CD4-positive, alpha-beta memory T cell (primary cell): ENCODE measurements around the gene RBBP8NL. TPM values are rescaled to one million over a fixed set of nuclear protein-coding genes. Genes with fewer than 3 reads are reported as not detected.
"Not testable (repeated sequence)": the region's sequence is repeated elsewhere in the genome, so short reads cannot be mapped to it uniquely, and the experiment has no call there.

Experiments used
- CTCF ChIA-PET: fragments of 350-600 bp; sonication (Branson Sonifier 250); formaldehyde crosslinking; loops from one replicate; lab custom pipeline; 2021; ENCODE audit warnings: inconsistent platforms; ENCODE audit not compliant: partially characterized antibody; lab: Charles Lee
- POLR2A ChIA-PET: fragments of 350-600 bp; sonication (Branson Sonifier 250); formaldehyde crosslinking; loops from one replicate; lab custom pipeline; 2021; ENCODE audit not compliant: partially characterized antibody; lab: Charles Lee
- DNase-seq, 5 donors: peaks; one replicate each; pipeline versions ENCODE4 v3.0.0 to v3.0.0-alpha.2; 2020 to 2022; ENCODE audit warnings: mixed read lengths in 1 of 5
- H3K27ac ChIP-seq: one replicate; pipeline ENCODE4 v1.7.0; 2013; ENCODE audit warnings: low read depth, low read length
- H3K27me3 ChIP-seq: 2 replicates; pipeline ENCODE4 v1.7.0; 2013; ENCODE audit warnings: mild to moderate bottlenecking, low read length, moderate library complexity; ENCODE audit not compliant: insufficient read depth
- H3K36me3 ChIP-seq: 2 replicates; pipeline ENCODE4 v1.7.0; 2013; ENCODE audit warnings: mild to moderate bottlenecking, low read length, moderate library complexity; ENCODE audit not compliant: insufficient read depth
- H3K4me1 ChIP-seq: 2 replicates; pipeline ENCODE4 v1.7.0; 2013; ENCODE audit warnings: mild to moderate bottlenecking, low read length, moderate library complexity; ENCODE audit not compliant: insufficient read depth
- H3K4me3 ChIP-seq, 2 donors: one replicate each; pipeline ENCODE4 v1.7.0; 2013; ENCODE audit warnings: low read length in 2 of 2, mild to moderate bottlenecking in 1 of 2
- H3K9me3 ChIP-seq, 2 donors: one replicate each; pipeline ENCODE4 v1.7.0; 2013; ENCODE audit warnings: low read length in 2 of 2, control low read depth in 1 of 2; ENCODE audit not compliant: control insufficient read depth in 1 of 2
- H3K27ac Mint-ChIP-seq, 7 donors: one replicate each; pipeline ENCODE4 v1.8.0; 2020 to 2021; ENCODE audit warnings: mixed read lengths in 7 of 7, mild to moderate bottlenecking in 6 of 7, inconsistent platforms in 3 of 7, moderate library complexity in 3 of 7
- H3K27me3 Mint-ChIP-seq, 2 donors: one replicate each; pipeline ENCODE4 v1.8.0; 2020 to 2021; ENCODE audit warnings: mixed read lengths in 2 of 2
- H3K36me3 Mint-ChIP-seq, 2 donors: one replicate each; pipeline ENCODE4 v1.8.0; 2020 to 2021; ENCODE audit warnings: mixed read lengths in 2 of 2, inconsistent platforms in 1 of 2, mild to moderate bottlenecking in 1 of 2
- H3K4me1 Mint-ChIP-seq, 4 donors: one replicate each; pipeline ENCODE4 v1.8.0; 2020 to 2021; ENCODE audit warnings: mixed read lengths in 4 of 4, mild to moderate bottlenecking in 1 of 4
- H3K4me3 Mint-ChIP-seq, 8 donors: one replicate each; pipeline ENCODE4 v1.8.0; 2020 to 2021; ENCODE audit warnings: mixed read lengths in 8 of 8, mild to moderate bottlenecking in 7 of 8, moderate library complexity in 6 of 8, inconsistent platforms in 3 of 8
- H3K9me3 Mint-ChIP-seq, 8 donors: one replicate each; pipeline ENCODE4 v1.8.0; 2020 to 2021; ENCODE audit warnings: mixed read lengths in 8 of 8, mild to moderate bottlenecking in 5 of 8, inconsistent platforms in 3 of 8, moderate library complexity in 1 of 8
- intact Hi-C: fragments of 100-400 bp; cut with micrococcal nuclease; formaldehyde crosslinking; loops from one replicate; pipeline ENCODE4 v1.15.1; 2023
- polyA plus RNA-seq, 2 donors: library from polyadenylated mRNA; unstranded; fragments of 300-500 nt; fragmentation: Illumina TruSeq; gene quantifications; one replicate each; pipeline ENCODE4 v1.2.3, GENCODE V29; 2021
- total RNA-seq, 2 experiments: library from RNA; stranded (reverse); gene quantifications; one replicate each; pipeline ENCODE4 v1.2.3, GENCODE V29; 2021

Gene RBBP8NL
- total and polyA plus RNA-seq, 4 experiments from 2014 or later, result not detected

DNA sequence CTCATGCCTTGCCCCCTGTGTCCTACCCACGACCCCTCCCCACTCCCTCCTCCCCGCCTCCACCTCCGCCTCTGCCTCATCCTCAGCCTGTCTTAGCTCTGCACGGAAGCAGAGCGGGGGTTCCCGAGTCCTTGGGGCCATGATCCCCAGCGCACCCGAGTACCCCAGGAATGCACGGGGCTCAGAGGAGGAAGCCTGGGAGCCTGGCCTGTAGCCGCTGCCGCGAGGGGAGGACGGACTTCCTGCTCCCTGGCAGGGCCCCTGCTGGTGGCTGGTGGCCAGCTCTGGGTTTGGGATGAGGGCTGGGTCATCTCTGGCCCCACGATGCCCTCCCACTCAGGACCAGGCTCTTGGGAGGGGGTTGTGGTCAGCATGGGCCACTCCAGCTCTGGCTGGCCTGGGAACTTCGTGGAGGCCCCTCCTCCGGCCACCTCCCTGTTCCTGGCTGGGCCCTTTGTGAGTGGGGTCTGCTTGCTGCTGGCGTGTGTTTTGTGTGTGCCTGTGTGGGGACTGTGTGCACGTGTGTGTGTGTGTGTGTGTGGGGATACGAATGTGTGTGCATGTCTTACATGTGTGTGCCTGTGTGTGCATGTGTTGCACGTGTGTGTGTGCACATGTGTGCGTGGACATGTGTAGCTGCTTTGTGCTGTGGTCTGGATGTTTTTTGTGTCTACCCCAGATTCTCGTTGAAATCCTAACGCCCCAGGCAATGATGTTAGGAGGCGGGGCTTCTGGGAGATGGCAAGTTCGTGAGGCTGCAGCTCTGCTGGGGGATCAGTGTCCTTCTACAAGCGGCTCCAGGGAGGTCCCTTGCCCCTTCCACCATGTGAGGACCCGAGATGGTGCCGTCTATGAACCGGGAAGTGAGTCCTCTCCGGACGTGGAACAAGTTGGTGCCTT, 1.3 kb upstream of the RBBP8NL start:
- Histone ChIP-seq H3K27ac (no peak overlapping the region), H3K9me3 (no peaks in the 10 kb centered on the region), H3K4me1 (no peaks in the 10 kb centered on the region), H3K4me3 (no peak overlapping the region), H3K27me3 (no peaks in the 10 kb centered on the region), H3K36me3 (no peaks in the 10 kb centered on the region)
- CTCF ChIA-PET, result interaction anchor here (1.0 kb wide), 1 partner anchor 11 kb away, joined by 3 read pairs; no protein-coding TSS in a partner anchor
- intact Hi-C loops, result no loop called here
- Mint-ChIP-seq H3K27ac (no peak overlapping the region), H3K4me3 (no peak overlapping the region), H3K27me3 (peaks cover 5 to 14% of the 10 kb centered on the region in 2 donors), H3K9me3 (peaks cover 0 to 3% (median 0%) of the 10 kb centered on the region in 8 donors), H3K4me1 (peaks cover 0 to 2% (median 0%) of the 10 kb centered on the region in 4 donors), H3K36me3 (no peaks in the 10 kb centered on the region)
- DNase-seq, result no peak
- POLR2A ChIA-PET, result no interaction called here

DNA sequence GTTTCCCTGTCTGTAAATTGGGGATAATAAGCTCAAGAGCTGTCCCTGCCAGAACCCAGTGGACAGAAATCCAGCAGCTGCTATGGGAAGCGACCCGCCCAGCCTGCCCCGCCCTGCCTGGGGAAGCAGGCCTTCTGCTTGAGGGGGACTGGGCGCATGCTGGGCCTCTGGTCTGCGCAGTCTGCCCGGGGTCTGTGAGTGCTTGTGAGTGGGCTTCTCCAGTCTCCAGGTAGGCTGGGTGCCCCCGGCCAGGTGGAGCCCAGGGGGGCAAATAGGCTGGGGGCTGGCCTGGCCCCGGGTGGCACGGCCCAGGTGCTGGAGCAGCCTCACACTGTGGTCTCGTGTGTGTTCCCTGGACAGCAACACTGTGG, 648 bp upstream of the RBBP8NL start:
- ChIA-PET CTCF (no interaction called here), POLR2A (no interaction called here)
- Mint-ChIP-seq H3K4me3 (no peak overlapping the region), H3K4me1 (peaks cover 0 to 2% (median 0%) of the 10 kb centered on the region in 4 donors), H3K27me3 (peaks cover 4 to 13% of the 10 kb centered on the region in 2 donors), H3K27ac (no peak overlapping the region), H3K36me3 (no peaks in the 10 kb centered on the region), H3K9me3 (peaks cover 0 to 3% (median 0%) of the 10 kb centered on the region in 8 donors)
- H3K27me3 ChIP-seq, result no peaks in the 10 kb centered on the region
- H3K4me1 ChIP-seq, result no peaks in the 10 kb centered on the region
- no peaks in the 10 kb centered on the region for H3K36me3 ChIP-seq
- no peak for DNase-seq
- no peak overlapping the region for H3K27ac ChIP-seq
- intact Hi-C loops, result no loop called here
- no peaks in the 10 kb centered on the region for H3K9me3 ChIP-seq
- H3K4me3 ChIP-seq, result no peak overlapping the region

DNA sequence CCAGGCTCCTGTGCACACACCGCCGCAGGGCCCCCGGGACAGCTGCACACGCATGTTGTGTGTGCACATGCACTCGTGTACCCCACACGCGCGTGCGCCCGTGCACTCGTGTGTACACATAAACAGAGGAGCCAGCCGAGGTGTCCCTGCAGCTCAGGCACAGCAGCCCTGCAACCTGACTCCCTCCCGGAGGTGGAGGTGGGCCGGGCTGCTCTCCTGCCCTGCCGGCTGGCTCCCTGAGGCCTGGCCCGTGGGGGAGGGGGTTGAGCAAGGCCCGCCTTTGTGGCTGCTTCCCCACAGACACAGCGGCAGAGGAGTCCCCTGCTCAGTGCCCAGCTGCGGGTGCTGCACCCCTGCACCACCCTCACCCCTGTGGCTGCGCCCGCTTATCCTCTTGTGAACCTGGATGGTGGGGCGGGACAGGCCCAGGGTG, 624 bp downstream of the RBBP8NL start:
- Mint-ChIP-seq H3K4me3 (no peak overlapping the region), H3K27me3 (peaks cover 3 to 12% of the 10 kb centered on the region in 2 donors), H3K36me3 (no peaks in the 10 kb centered on the region), H3K4me1 (peaks cover 0 to 2% (median 0%) of the 10 kb centered on the region in 4 donors), H3K9me3 (peaks cover 0 to 3% (median 0%) of the 10 kb centered on the region in 8 donors), H3K27ac (no peak overlapping the region)
- no peak for DNase-seq
- H3K4me1 ChIP-seq, result no peaks in the 10 kb centered on the region
- ChIA-PET POLR2A (no interaction called here), CTCF (no interaction called here)
- no peaks in the 10 kb centered on the region for H3K9me3 ChIP-seq
- no peaks in the 10 kb centered on the region for H3K27me3 ChIP-seq
- no peak overlapping the region for H3K4me3 ChIP-seq
- intact Hi-C loops, result no loop called here
- H3K36me3 ChIP-seq, result no peaks in the 10 kb centered on the region
- no peak overlapping the region for H3K27ac ChIP-seq

DNA sequence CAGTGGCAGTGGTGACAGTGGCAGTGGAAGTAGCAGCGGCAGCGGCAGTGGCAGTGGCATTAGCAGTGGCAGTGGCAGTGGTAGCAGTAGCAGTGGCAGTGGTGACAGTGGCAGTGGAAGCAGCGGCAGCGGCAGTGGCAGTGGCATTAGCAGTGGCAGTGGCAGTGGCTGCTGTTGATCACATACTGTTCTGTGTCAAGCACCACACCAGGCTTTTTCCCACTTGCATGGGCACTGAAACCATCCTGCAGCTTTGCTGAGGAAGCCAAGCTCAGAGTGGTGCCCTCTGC, 1.3 kb downstream of the RBBP8NL start:
- H3K4me1 Mint-ChIP-seq, H3K4me3 Mint-ChIP-seq, H3K27ac Mint-ChIP-seq, intact Hi-C loops, H3K9me3 Mint-ChIP-seq, H3K4me1 ChIP-seq, H3K36me3 ChIP-seq, H3K9me3 ChIP-seq, POLR2A ChIA-PET, CTCF ChIA-PET, DNase-seq, H3K27me3 Mint-ChIP-seq, H3K36me3 Mint-ChIP-seq, H3K4me3 ChIP-seq, H3K27ac ChIP-seq, H3K27me3 ChIP-seq: not testable (repeated sequence)

DNA sequence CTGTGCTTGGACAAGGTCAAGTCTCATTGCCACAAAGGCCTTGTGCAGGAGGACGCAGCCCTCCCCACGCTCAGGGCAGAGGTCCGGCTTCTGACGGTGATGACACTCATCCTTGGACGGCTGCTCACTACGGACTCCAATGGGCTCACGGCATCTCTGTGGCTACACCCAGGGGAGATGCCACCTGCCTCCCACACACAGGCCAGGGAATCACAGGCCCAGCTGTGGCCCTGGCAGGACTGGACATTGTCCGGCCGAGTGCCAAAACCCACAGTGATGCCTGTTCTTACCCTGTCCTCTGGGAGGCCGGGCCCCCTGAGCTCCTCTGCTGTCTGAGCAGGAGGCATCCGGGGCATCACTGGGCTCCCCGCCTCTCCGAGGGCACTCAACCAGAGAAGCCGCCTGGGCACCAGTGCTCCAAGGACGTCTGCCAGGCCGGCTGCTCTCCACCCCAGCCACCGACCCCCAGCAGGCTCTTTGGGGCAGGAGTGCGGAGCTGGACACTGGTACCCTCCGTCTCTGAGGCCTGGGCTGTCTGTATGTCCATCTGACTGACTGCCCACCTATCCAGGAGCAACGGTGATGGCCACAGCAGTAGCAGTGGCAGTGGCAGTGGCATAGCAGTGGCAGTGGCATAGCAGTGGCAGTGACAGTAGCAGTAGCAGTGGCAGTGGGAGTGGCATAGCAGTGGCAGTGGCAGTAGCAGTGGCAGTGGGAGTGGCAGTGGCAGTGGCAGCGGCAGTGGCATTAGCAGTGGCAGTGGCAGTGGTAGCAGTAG, 1.9 kb downstream of the RBBP8NL start:
- Histone ChIP-seq H3K27ac (no peak overlapping the region), H3K4me3 (no peak overlapping the region), H3K9me3 (no peaks in the 10 kb centered on the region), H3K36me3 (no peaks in the 10 kb centered on the region), H3K27me3 (no peaks in the 10 kb centered on the region), H3K4me1 (no peaks in the 10 kb centered on the region)
- DNase-seq, result no peak
- Mint-ChIP-seq H3K4me3 (no peak overlapping the region), H3K9me3 (peaks cover 0 to 4% (median 0%) of the 10 kb centered on the region in 8 donors), H3K36me3 (no peaks in the 10 kb centered on the region), H3K4me1 (peaks cover 0 to 2% (median 0%) of the 10 kb centered on the region in 4 donors), H3K27ac (peak overlapping the region in 1 of 7 donors; percentile 81), H3K27me3 (peaks cover 3% of the 10 kb centered on the region in 2 donors)
- CTCF ChIA-PET, result no interaction called here
- intact Hi-C loops, result no loop called here
- POLR2A ChIA-PET, result no interaction called here

DNA sequence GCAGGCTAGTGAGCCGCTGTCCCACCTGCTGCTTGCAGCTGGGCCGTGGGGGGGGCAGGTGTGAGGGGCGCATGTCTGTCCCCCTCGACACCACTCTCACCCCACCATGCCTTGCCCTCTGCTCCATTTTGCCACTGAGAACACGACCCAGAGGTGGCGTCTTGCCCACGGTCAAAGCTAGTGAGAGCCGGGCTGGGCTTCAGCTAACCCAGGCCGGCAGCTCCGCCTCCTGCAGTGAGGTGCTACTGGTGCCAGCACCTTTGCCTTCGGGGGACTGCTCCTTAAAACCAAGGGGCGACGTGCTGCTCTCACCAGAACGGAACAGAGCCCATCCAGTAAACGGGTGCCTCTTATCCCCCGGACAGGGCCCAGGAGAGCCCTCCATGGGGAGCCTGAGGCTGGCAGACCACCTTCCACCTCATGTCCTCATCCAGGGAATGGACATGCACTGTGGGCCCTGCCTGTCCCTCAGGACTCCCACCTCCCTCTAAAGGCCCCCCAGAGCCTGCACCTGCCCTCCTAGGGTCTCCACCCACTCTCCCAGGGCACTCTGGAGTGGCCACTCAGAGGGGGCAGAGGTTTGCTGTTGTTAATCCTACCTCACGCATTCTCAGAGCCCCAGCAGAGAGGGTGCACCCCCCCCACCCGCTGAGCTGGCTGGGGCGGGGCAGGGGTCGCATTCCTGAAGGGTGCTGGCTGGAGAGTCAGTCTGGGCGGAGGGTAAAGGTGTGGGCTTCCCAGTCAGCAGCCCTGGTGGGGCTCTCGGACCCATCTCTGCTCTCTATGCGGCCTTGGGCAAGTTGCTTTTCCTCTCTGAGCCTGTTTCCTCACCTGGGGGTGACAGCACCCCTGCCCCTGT, 2.9 kb downstream of the RBBP8NL start:
- Histone ChIP-seq H3K4me3 (no peak overlapping the region), H3K4me1 (no peaks in the 10 kb centered on the region), H3K9me3 (no peaks in the 10 kb centered on the region), H3K36me3 (no peaks in the 10 kb centered on the region), H3K27me3 (no peaks in the 10 kb centered on the region), H3K27ac (no peak overlapping the region)
- ChIA-PET POLR2A (no interaction called here), CTCF (no interaction called here)
- no peak overlapping the region for H3K27ac Mint-ChIP-seq
- H3K9me3 Mint-ChIP-seq, result peaks cover 0 to 4% (median 0%) of the 10 kb centered on the region in 8 donors
- no peak overlapping the region for H3K4me3 Mint-ChIP-seq
- H3K27me3 Mint-ChIP-seq, result peaks cover 3% of the 10 kb centered on the region in 2 donors
- no peaks in the 10 kb centered on the region for H3K36me3 Mint-ChIP-seq
- H3K4me1 Mint-ChIP-seq, result peaks cover 0 to 3% (median 1%) of the 10 kb centered on the region in 4 donors
- intact Hi-C loops, result no loop called here
- no peak for DNase-seq

DNA sequence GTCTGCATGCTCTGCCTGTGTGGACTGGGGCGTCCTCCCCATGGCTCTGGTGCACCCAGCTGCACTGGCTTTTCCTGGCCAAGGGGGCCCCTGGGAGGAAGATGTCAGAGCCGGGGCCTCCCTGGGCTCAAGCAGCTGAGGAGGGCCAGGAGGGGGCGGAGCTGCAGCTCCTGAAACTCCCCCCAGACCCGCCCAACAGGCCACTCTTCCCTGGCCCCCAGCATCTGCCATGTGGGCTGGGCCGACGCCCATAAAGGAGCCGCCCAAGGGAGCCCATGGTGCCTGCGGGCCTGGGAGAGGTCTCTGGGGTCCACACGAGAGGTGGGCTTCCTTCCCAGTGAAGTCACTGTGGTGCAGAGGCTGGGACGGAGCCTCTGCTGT, 4.0 kb downstream of the RBBP8NL start:
- Histone ChIP-seq H3K4me1 (no peaks in the 10 kb centered on the region), H3K9me3 (no peaks in the 10 kb centered on the region), H3K27ac (no peak overlapping the region), H3K27me3 (no peaks in the 10 kb centered on the region), H3K36me3 (no peaks in the 10 kb centered on the region), H3K4me3 (no peak overlapping the region)
- ChIA-PET CTCF (no interaction called here), POLR2A (no interaction called here)
- Mint-ChIP-seq H3K27me3 (no peaks in the 10 kb centered on the region), H3K4me3 (no peak overlapping the region), H3K27ac (no peak overlapping the region), H3K4me1 (peaks cover 0 to 3% (median 0%) of the 10 kb centered on the region in 4 donors), H3K36me3 (no peaks in the 10 kb centered on the region), H3K9me3 (peaks cover 0 to 4% (median 0%) of the 10 kb centered on the region in 8 donors)
- intact Hi-C loops, result no loop called here
- no peak for DNase-seq
